Sigmoid colon (tissue), 7 donors: ENCODE measurements around the gene CNOT6. TPM values are rescaled to one million over a fixed set of nuclear protein-coding genes. Genes with fewer than 3 reads are reported as not detected.

Experiments
- DNase-seq: peaks from one replicate; pipeline ENCODE4 v3.0.0-alpha.2; 2019
- H3K27ac ChIP-seq, 4 donors: fragments of 200-600 bp; sonication (generic); one replicate each; pipeline ENCODE4 v1.5.1; 2016 to 2019; ENCODE audit warnings: mild to moderate bottlenecking in 1 of 4
- H3K27me3 ChIP-seq, 3 donors: fragments of 200-600 bp; sonication (generic); one replicate each; pipeline ENCODE4 v1.5.1; 2019; ENCODE audit warnings: mild to moderate bottlenecking in 1 of 3
- H3K36me3 ChIP-seq, 4 donors: fragments of 200-600 bp; sonication (generic); one replicate each; pipeline ENCODE4 v1.5.1; 2016 to 2019
- H3K4me1 ChIP-seq, 4 donors: fragments of 200-600 bp; sonication (generic); one replicate each; pipeline ENCODE4 v1.5.1; 2017 to 2019
- H3K4me3 ChIP-seq, 4 donors: fragments of 200-600 bp; sonication (generic); one replicate each; pipeline ENCODE4 v1.5.1; 2017 to 2019; ENCODE audit warnings: mild to moderate bottlenecking in 2 of 4, moderate library complexity in 1 of 4
- H3K9me3 ChIP-seq, 4 donors: fragments of 200-600 bp in 3 of 4; sonication (generic) in 3 of 4; one replicate each; pipeline versions ENCODE4 v1.5.1 to v1.6.1; 2013 to 2019
- EP300 ChIP-seq, 4 donors: sonication (generic); formaldehyde crosslinking; IDR thresholded peaks; one replicate each; pipeline ENCODE4 v1.6.1; 2017; ENCODE audit warnings: antibody characterized with exemption in 4 of 4
- POLR2A ChIP-seq, 2 donors: fragments of 450-650 bp; IDR thresholded peaks; one replicate each; pipeline ENCODE4 v1.6.1; 2016; ENCODE audit warnings: antibody characterized with exemption in 2 of 2, mild to moderate bottlenecking in 2 of 2, moderate library complexity in 2 of 2
- POLR2AphosphoS5 ChIP-seq, 4 donors: sonication (generic); formaldehyde crosslinking; IDR thresholded peaks; one replicate each; pipeline ENCODE4 v1.6.1; 2017; ENCODE audit warnings: antibody characterized with exemption in 4 of 4
- WGBS, 2 donors: extraction: QIAGEN DNeasy Blood & Tissue Kit; methylation state at CpG; one replicate each; pipeline ENCODE4 v1.1.7; 2013; 5-methylcytosine and 5-hydroxymethylcytosine counted together
- intact Hi-C: fragments of 100-400 bp; cut with DNase I; formaldehyde crosslinking; loops from one replicate; pipeline ENCODE4 v1.15.1; 2023
- polyA plus RNA-seq, 3 donors: library from polyadenylated mRNA; stranded (reverse); fragments of 200-250 nt; gene quantifications; one replicate each; pipeline ENCODE4 v1.2.3, GENCODE V29; 2013
- total RNA-seq, 4 donors: library from RNA; depleted of rRNA; stranded (reverse); fragments of >200 nt; gene quantifications; one replicate each; pipeline ENCODE4 v1.1.0, GENCODE V29; 2016
- TF ChIP-seq, protein P1 (sequence below), 4 experiments: fragments of 450-650 bp in 3 of 4; fragments of 200-600 bp in 1 of 4; IDR thresholded peaks; one replicate each; pipeline ENCODE4 v1.5.1; 2016 to 2019; ENCODE audit warnings: antibody characterized with exemption in 4 of 4, mild to moderate bottlenecking in 3 of 4, moderate library complexity in 2 of 4
- donor health status: healthy with polysubstance abuse.
- donor health status: Bipolar disorder and iron deficiency.
- donor health status: healthy.

CNOT6 gene
- total and polyA plus RNA-seq, 7 donors: 7.2 to 21.8 (median 16.0) TPM

- Histone ChIP-seq H3K9me3 (no peaks in the 10 kb centered on the region), H3K4me1 (no peaks in the 10 kb centered on the region), H3K27me3 (no peaks in the 10 kb centered on the region), H3K36me3 (no peaks in the 10 kb centered on the region), H3K27ac (no peak overlapping the region), H3K4me3 (no peak overlapping the region)
- no peak for DNase-seq
- intact Hi-C loops: no loop called here
- TF ChIP-seq, protein P1, sequence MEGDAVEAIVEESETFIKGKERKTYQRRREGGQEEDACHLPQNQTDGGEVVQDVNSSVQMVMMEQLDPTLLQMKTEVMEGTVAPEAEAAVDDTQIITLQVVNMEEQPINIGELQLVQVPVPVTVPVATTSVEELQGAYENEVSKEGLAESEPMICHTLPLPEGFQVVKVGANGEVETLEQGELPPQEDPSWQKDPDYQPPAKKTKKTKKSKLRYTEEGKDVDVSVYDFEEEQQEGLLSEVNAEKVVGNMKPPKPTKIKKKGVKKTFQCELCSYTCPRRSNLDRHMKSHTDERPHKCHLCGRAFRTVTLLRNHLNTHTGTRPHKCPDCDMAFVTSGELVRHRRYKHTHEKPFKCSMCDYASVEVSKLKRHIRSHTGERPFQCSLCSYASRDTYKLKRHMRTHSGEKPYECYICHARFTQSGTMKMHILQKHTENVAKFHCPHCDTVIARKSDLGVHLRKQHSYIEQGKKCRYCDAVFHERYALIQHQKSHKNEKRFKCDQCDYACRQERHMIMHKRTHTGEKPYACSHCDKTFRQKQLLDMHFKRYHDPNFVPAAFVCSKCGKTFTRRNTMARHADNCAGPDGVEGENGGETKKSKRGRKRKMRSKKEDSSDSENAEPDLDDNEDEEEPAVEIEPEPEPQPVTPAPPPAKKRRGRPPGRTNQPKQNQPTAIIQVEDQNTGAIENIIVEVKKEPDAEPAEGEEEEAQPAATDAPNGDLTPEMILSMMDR (IDR thresholded peaks at IDR 0.05): no peak
- no peak for TF ChIP-seq POLR2A (IDR thresholded peaks at IDR 0.05)
- TF ChIP-seq EP300 (IDR thresholded peaks at IDR 0.05): no peak
- no peak for TF ChIP-seq POLR2AphosphoS5 (IDR thresholded peaks at IDR 0.05)
- 78 to 79% methylated on average over 23 of the region's 23 CpGs for WGBS, 2 donors
Observed at GRCh38 chr5:180609817-180610550, 115.8 kb downstream of the CNOT6 start.

DNA sequence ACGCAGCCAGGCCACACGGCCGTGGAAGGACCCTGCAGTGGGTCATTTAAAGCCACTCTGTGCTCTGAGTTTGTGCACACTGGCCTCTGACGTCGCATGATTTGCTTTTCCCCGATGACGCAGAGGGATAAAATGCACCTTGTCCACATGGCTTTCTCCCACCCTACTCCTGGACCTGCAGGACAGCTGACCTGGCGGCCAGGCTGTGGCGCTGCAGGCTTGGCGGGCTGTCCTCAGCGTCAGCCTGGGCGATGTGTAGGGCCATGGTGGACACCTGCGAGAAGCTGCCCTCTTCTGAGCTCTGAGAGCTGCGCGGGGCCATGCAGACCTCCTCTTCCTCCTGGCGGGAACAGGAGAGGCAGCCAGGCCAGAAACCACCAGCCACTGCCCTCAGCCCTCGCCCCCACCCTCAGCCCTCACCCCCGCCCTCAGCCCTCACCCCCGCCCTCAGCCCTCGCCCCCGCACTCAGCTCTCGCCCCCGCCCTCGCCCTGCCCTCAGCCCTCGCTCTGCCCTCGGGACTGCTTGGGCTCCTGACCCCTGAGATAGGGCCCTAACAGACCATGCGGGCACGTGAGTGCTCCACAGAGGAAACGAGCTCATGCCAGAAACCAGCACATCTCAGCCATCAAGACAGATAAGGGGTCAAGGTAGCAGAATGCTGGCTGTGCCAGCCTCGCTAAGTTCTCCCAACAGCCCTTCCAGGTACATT is 117.1 kb downstream of the CNOT6 start:
- intact Hi-C loops: no loop called here
- TF ChIP-seq POLR2AphosphoS5 (IDR thresholded peaks at IDR 0.05) (no peak), POLR2A (IDR thresholded peaks at IDR 0.05) (no peak), EP300 (IDR thresholded peaks at IDR 0.05) (no peak)
- TF ChIP-seq, protein P1 (IDR thresholded peaks at IDR 0.05): no peak
- Histone ChIP-seq H3K27ac (no peak overlapping the region), H3K4me3 (no peak overlapping the region), H3K27me3 (no peaks in the 10 kb centered on the region), H3K4me1 (no peaks in the 10 kb centered on the region), H3K36me3 (no peaks in the 10 kb centered on the region), H3K9me3 (no peaks in the 10 kb centered on the region)
- no peak for DNase-seq
- 67 to 86% methylated on average over 30 of the region's 30 CpGs for WGBS, 2 donors

GRCh38 chr5:180612683-180613082 is 118.5 kb downstream of the CNOT6 start:
- Histone ChIP-seq H3K9me3 (no peaks in the 10 kb centered on the region), H3K4me1 (no peaks in the 10 kb centered on the region), H3K27ac (no peak overlapping the region), H3K36me3 (no peaks in the 10 kb centered on the region), H3K27me3 (peaks cover 0 to 6% (median 0%) of the 10 kb centered on the region in 3 donors), H3K4me3 (no peak overlapping the region)
- DNase-seq: no peak
- 73 to 86% methylated on average over 15 of the region's 15 CpGs for WGBS, 2 donors
- TF ChIP-seq, protein P1 (IDR thresholded peaks at IDR 0.05): no peak
- TF ChIP-seq POLR2AphosphoS5 (IDR thresholded peaks at IDR 0.05) (no peak), EP300 (IDR thresholded peaks at IDR 0.05) (no peak), POLR2A (IDR thresholded peaks at IDR 0.05) (no peak)
- intact Hi-C loops: no loop called here

- TF ChIP-seq, protein P1 (IDR thresholded peaks at IDR 0.05): no peak
- TF ChIP-seq POLR2AphosphoS5 (IDR thresholded peaks at IDR 0.05) (no peak), EP300 (IDR thresholded peaks at IDR 0.05) (no peak)
- Histone ChIP-seq H3K4me1 (peaks cover 0 to under 1% (median 0%) of the 10 kb centered on the region in 4 donors), H3K4me3 (no peak overlapping the region), H3K27me3 (peaks cover 0 to 6% (median 0%) of the 10 kb centered on the region in 3 donors), H3K36me3 (no peaks in the 10 kb centered on the region), H3K27ac (no peak overlapping the region), H3K9me3 (no peaks in the 10 kb centered on the region)
- intact Hi-C loops: no loop called here
- no peak for DNase-seq
- 61 to 81% methylated on average over 19 of the region's 19 CpGs for WGBS, 2 donors
Observed at GRCh38 chr5:180613188-180613813, 119.1 kb downstream of the CNOT6 start.
